Measurements from ENCODE around the gene AJM1. TPM values are rescaled to one million over a fixed set of nuclear protein-coding genes. Genes with fewer than 3 reads are reported as not detected.
"Not testable (repeated sequence)": the region's sequence is repeated elsewhere in the genome, so short reads cannot be mapped to it uniquely, and the experiment has no call there.

The AJM1 gene
- total RNA-seq, 1 donor from 2014 or later, result 4.4 TPM

- no peak overlapping the region for H3K4me3 Mint-ChIP-seq (ENCODE audit: unreplicated experiment)
- H3K27me3 Mint-ChIP-seq (ENCODE audit: unreplicated experiment), result peaks cover 4% of the 10 kb centered on the region
- no peak for DNase-seq (ENCODE audit: extremely low spot score, unreplicated experiment)
- peaks cover 18% of the 10 kb centered on the region for H3K4me1 Mint-ChIP-seq (ENCODE audit: unreplicated experiment)
- no peak overlapping the region for H3K27ac Mint-ChIP-seq (ENCODE audit: unreplicated experiment)
- TF ChIP-seq CTCF (IDR thresholded peaks at IDR 0.05), result no peak
- H3K36me3 Mint-ChIP-seq (ENCODE audit: unreplicated experiment), result no peaks in the 10 kb centered on the region
- no peaks in the 10 kb centered on the region for H3K9me3 Mint-ChIP-seq (ENCODE audit: unreplicated experiment)
Observed at GRCh38 chr9:136880651-136881050, 38.4 kb downstream of the AJM1 start.

- Mint-ChIP-seq H3K27ac (ENCODE audit: unreplicated experiment) (no peak overlapping the region), H3K36me3 (ENCODE audit: unreplicated experiment) (no peaks in the 10 kb centered on the region), H3K4me3 (ENCODE audit: unreplicated experiment) (peak overlapping the region; percentile 35), H3K27me3 (ENCODE audit: unreplicated experiment) (peaks cover 4% of the 10 kb centered on the region), H3K4me1 (ENCODE audit: unreplicated experiment) (peaks cover 18% of the 10 kb centered on the region), H3K9me3 (ENCODE audit: unreplicated experiment) (no peaks in the 10 kb centered on the region)
- DNase-seq (ENCODE audit: extremely low spot score, unreplicated experiment), result no peak
- TF ChIP-seq CTCF (IDR thresholded peaks at IDR 0.05), result no peak
Observed at GRCh38 chr9:136881691-136882108, 39.4 kb downstream of the AJM1 start.

- Mint-ChIP-seq H3K4me1 (ENCODE audit: unreplicated experiment) (peaks cover 23% of the 10 kb centered on the region), H3K27me3 (ENCODE audit: unreplicated experiment) (peaks cover 3% of the 10 kb centered on the region), H3K4me3 (ENCODE audit: unreplicated experiment) (no peak overlapping the region), H3K9me3 (ENCODE audit: unreplicated experiment) (no peaks in the 10 kb centered on the region), H3K27ac (ENCODE audit: unreplicated experiment) (peak overlapping the region; percentile 44), H3K36me3 (ENCODE audit: unreplicated experiment) (no peaks in the 10 kb centered on the region)
- no peak for TF ChIP-seq CTCF (IDR thresholded peaks at IDR 0.05)
- DNase-seq (ENCODE audit: extremely low spot score, unreplicated experiment), result no peak
Observed at GRCh38 chr9:136882109-136882946, 40.0 kb downstream of the AJM1 start.

GRCh38 chr9:136882947-136883283, 40.6 kb downstream of the AJM1 start:
- H3K4me1 Mint-ChIP-seq (ENCODE audit: unreplicated experiment), result peaks cover 26% of the 10 kb centered on the region
- not testable (repeated sequence) for H3K36me3 Mint-ChIP-seq (ENCODE audit: unreplicated experiment); DNase-seq (ENCODE audit: extremely low spot score, unreplicated experiment); H3K4me3 Mint-ChIP-seq (ENCODE audit: unreplicated experiment); H3K9me3 Mint-ChIP-seq (ENCODE audit: unreplicated experiment); H3K27me3 Mint-ChIP-seq (ENCODE audit: unreplicated experiment)
- peak overlapping the region; percentile 44 for H3K27ac Mint-ChIP-seq (ENCODE audit: unreplicated experiment)

GRCh38 chr9:136883670-136884069, 41.4 kb downstream of the AJM1 start:
- not testable (repeated sequence) for DNase-seq (ENCODE audit: extremely low spot score, unreplicated experiment); H3K9me3 Mint-ChIP-seq (ENCODE audit: unreplicated experiment); H3K36me3 Mint-ChIP-seq (ENCODE audit: unreplicated experiment); H3K4me3 Mint-ChIP-seq (ENCODE audit: unreplicated experiment); H3K27me3 Mint-ChIP-seq (ENCODE audit: unreplicated experiment); H3K27ac Mint-ChIP-seq (ENCODE audit: unreplicated experiment)
- peaks cover 26% of the 10 kb centered on the region for H3K4me1 Mint-ChIP-seq (ENCODE audit: unreplicated experiment)

GRCh38 chr9:136885950-136886578, 43.8 kb downstream of the AJM1 start, which contains the start of gene TRAF2:
TSS of gene TRAF2 (plus strand) at chr9:136886516. CDS start at chr9:136898741, 12,225 bp downstream.
- DNase-seq (ENCODE audit: extremely low spot score, unreplicated experiment), result peak; percentile 99
- Mint-ChIP-seq H3K4me1 (ENCODE audit: unreplicated experiment) (peaks cover 26% of the 10 kb centered on the region), H3K36me3 (ENCODE audit: unreplicated experiment) (no peaks in the 10 kb centered on the region), H3K4me3 (ENCODE audit: unreplicated experiment) (peak within 1 kb of the TSS; percentile 78), H3K27ac (ENCODE audit: unreplicated experiment) (peak within 1 kb of the TSS; percentile 81), H3K9me3 (ENCODE audit: unreplicated experiment) (no peaks in the 10 kb centered on the region), H3K27me3 (ENCODE audit: unreplicated experiment) (no peaks in the 10 kb centered on the region)
- no peak for TF ChIP-seq CTCF (IDR thresholded peaks at IDR 0.05)

All from osteocyte (in vitro differentiated cells).